Measurements from ENCODE around the gene KIF26A.

DNA sequence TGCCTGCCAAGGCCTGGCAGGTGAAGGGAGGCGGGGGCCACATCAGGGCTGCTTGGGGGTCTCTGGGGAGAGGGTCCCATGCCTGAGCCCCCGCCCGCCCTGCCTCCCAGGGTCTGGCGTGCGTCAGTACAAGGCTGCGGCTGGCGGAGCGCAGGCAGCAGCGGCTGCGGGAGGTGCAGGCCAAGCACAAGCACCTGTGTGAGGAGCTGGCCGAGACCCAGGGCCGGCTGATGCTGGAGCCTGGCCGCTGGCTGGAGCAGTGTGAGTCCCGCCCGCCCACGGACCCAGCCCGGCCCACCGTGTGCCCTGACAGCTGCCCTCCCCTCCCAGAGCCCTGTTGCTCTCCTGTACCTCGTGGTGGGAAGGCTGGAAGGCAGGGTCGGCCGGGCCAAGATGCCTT is 40.7 kb downstream of the KIF26A start:
- TF ChIP-seq CTCF (IDR thresholded peaks at IDR 0.05) (no peak), POLR2A (IDR thresholded peaks at IDR 0.05) (no peak)
